ENCODE results near the gene RDH11.

DNA sequence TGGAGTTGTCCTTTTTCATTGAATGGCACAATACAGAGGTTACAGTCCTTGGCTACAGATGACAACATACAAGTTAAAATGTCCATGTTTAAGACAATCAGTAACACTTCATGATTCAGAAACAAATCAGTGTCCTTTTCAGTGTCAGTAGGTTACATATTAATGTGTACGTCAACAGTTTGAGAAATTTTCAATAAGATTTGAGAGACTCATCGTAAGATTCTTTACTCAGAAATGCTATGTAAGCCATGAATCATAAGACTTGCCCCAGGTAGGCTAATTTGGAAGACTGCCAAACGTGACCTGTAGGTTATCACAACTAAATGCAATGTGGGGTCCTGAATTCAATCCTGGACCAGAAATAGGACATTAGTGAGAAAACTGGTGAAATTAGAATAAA, 9.6 kb upstream of the RDH11 start:
- TF ChIP-seq FOXM1 (IDR thresholded peaks at IDR 0.05; ENCODE audit: borderline replicate concordance) (no peak), ELF4 (IDR thresholded peaks at IDR 0.05) (no peak), SP1 (IDR thresholded peaks at IDR 0.05) (no peak), SUZ12 (IDR thresholded peaks at IDR 0.05) (no peak), ARNT (IDR thresholded peaks at IDR 0.05) (no peak), LEF1 (IDR thresholded peaks at IDR 0.05; ENCODE audit: borderline replicate concordance) (no peak)
